Measurements from ENCODE around the gene USP22. TPM values are rescaled to one million over a fixed set of nuclear protein-coding genes. Genes with fewer than 3 reads are reported as not detected.

The USP22 gene
- total and polyA plus RNA-seq, 10 donors, result 21.7 to 200 (median 156) TPM

DNA sequence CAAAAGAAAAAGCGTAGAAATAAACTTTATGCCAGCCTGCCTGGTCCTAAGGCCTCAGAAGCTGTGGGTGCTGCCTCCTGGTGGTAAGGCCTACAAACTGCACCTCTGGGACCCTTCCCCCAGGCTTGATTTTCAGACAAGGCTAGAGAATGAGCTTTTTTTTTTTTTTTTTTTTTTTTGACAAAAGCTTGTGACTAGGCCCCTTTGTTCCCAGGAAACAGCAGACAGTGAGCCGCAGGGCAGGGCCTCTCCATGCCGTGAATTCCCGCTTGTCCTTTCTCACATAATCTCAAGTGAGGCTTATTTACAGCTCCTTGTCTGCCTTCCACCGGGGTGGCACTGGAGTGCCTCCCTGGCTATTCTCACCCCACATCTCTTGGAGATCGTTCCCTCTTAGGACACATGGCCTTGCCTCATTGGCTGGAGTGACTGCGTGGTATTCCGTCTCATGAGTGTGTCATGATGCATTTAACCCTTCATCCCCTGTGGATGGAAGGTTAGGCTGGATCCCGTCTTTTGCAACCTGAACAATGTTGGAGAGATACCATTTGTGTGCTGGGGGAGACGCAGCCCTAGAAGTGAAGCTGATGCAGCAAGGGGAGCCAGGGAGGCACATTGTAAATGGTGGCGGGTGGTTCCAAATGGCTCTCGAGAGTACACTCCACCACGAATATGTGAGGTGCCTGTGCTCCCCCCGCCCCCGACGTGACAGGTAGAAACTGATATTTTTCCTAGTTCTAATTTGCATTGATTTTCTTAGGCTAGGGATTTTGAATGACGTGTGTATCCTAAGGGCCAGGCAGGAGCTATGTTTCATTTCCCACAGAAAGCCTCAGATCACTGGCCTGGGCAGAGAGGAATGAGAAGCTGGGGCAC lies 49.6 kb downstream of the USP22 start:
- Histone ChIP-seq H3K9me3 (no peaks in the 10 kb centered on the region), H3K4me3 (peak overlapping the region in 1 of 8 donors; percentile 31), H3K36me3 (peaks cover 0 to 6% (median 0%) of the 10 kb centered on the region in 6 donors), H3K27ac (peak overlapping the region in 1 of 8 donors; percentile 4), H3K27me3 (replicated peaks in 1 of 7) (no peaks in the 10 kb centered on the region), H3K4me1 (peaks cover 0 to 25% (median 11%) of the 10 kb centered on the region in 6 donors)
- DNase-seq, result peak; percentile 82
- 67 to 73% (median 71%) methylated on average over 17 of the region's 17 CpGs for WGBS, 5 donors
- intact Hi-C loops (cut with DNase I; ENCODE audit: low total_unique reads), result no loop called here
- TF ChIP-seq POLR2A (IDR thresholded peaks at IDR 0.05), result no peak
- TF ChIP-seq, protein P1, sequence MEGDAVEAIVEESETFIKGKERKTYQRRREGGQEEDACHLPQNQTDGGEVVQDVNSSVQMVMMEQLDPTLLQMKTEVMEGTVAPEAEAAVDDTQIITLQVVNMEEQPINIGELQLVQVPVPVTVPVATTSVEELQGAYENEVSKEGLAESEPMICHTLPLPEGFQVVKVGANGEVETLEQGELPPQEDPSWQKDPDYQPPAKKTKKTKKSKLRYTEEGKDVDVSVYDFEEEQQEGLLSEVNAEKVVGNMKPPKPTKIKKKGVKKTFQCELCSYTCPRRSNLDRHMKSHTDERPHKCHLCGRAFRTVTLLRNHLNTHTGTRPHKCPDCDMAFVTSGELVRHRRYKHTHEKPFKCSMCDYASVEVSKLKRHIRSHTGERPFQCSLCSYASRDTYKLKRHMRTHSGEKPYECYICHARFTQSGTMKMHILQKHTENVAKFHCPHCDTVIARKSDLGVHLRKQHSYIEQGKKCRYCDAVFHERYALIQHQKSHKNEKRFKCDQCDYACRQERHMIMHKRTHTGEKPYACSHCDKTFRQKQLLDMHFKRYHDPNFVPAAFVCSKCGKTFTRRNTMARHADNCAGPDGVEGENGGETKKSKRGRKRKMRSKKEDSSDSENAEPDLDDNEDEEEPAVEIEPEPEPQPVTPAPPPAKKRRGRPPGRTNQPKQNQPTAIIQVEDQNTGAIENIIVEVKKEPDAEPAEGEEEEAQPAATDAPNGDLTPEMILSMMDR (IDR thresholded peaks at IDR 0.05 in 8 of 11, conservative IDR thresholded peaks at IDR 0.05 in 3 of 11), result peak; percentile 77 to 93 (median 88)

DNA sequence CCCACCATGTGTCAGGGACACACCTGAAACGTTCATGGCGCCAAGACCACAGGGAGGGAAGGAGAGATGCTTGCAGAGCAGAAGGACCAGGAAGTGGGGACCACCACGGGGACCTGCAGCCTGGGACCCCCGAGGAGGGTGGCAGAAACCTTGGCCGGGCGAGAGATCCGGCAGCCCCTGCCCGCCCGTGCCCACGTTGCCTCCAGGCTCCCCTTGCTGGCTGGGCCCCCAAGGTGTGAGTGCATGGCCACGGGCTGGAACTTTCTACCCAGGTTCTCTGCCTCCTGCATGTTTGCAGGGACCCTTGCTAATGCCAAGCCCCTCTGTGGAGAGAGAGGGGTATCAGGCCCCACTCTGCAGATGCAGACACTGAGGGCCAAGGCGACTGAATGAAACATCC lies 50.4 kb downstream of the USP22 start:
- Histone ChIP-seq H3K27me3 (replicated peaks in 1 of 7) (no peaks in the 10 kb centered on the region), H3K36me3 (no peaks in the 10 kb centered on the region), H3K9me3 (no peaks in the 10 kb centered on the region), H3K4me3 (peak overlapping the region in 1 of 8 donors; percentile 31), H3K4me1 (peaks cover 0 to 17% (median 11%) of the 10 kb centered on the region in 6 donors), H3K27ac (peak overlapping the region in 1 of 8 donors; percentile 4)
- peak; percentile 67 for DNase-seq
- TF ChIP-seq POLR2AphosphoS5 (IDR thresholded peaks at IDR 0.05), result no peak
- TF ChIP-seq, protein P1 (IDR thresholded peaks at IDR 0.05 in 8 of 11, conservative IDR thresholded peaks at IDR 0.05 in 3 of 11), result no peak
- TF ChIP-seq POLR2A (IDR thresholded peaks at IDR 0.05), result no peak
- intact Hi-C loops (cut with DNase I; ENCODE audit: low total_unique reads), result no loop called here
- whole genome bisulfite sequencing, 5 donors, result 71 to 86% (median 77%) methylated on average over 11 to 12 of the region's 12 CpGs

DNA sequence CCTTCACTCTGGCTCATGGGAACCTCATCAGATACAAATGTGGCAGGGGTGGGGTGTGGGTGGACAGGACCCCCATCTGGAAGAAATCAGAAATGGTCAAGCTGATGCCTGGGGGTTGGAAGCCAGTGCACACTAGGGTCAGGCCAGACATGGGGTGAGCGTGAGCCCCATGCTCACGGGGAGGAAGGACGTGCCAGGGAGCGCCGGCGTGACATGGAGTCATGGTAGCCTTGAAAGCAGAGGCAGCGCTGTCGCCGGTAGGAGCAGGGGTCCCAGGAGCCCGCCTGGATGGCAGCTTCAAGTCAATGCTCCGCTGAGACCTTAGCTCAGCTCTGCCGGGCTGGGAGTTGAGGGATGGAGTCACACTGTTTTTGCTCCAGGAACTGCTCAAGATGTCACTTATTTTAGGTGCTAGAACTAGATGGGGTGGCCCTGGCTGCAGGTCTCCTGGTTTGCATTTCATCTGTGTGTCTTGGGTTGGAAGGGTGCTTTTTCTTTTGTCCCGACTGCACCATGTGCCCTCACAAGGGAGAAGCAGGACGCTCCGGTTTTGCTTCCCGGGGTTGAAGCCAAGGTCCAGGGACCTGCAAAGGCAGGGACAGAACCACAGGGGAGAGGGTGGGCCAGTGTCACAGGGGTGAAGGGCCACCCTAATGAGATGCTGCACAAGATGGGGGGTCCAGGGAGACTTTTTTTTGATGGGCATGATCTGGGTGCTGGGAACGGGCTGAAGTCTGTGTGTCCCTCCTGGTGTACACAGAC lies 51.4 kb downstream of the USP22 start:
- Histone ChIP-seq H3K9me3 (no peaks in the 10 kb centered on the region), H3K27ac (no peak overlapping the region), H3K36me3 (no peaks in the 10 kb centered on the region), H3K27me3 (replicated peaks in 1 of 7) (no peaks in the 10 kb centered on the region), H3K4me3 (no peak overlapping the region), H3K4me1 (peaks cover 0 to 14% (median 8%) of the 10 kb centered on the region in 6 donors)
- 81 to 90% (median 87%) methylated on average over 17 of the region's 17 CpGs for WGBS, 5 donors
- DNase-seq, result peak; percentile 64
- intact Hi-C loops (cut with DNase I; ENCODE audit: low total_unique reads), result no loop called here
- TF ChIP-seq POLR2AphosphoS5 (IDR thresholded peaks at IDR 0.05) (no peak), POLR2A (IDR thresholded peaks at IDR 0.05) (no peak)
- TF ChIP-seq, protein P1 (IDR thresholded peaks at IDR 0.05 in 8 of 11, conservative IDR thresholded peaks at IDR 0.05 in 3 of 11), result no peak

Data from spleen (tissue), 11 donors.